Right lobe of liver (tissue), 6 donors: ENCODE data around the gene NR6A1. TPM values are rescaled to one million over a fixed set of nuclear protein-coding genes. Genes with fewer than 3 reads are reported as not detected.

ENCODE experiments used
- ATAC-seq, 4 donors: fragments of 200-7000 bp; cut with Tn5 transposase; one replicate each; pipeline ENCODE4 v1.9.1; 2020; ENCODE audit warnings: mild to moderate bottlenecking in 4 of 4, moderate library complexity in 4 of 4
- DNase-seq, 3 donors: peaks; one replicate each; pipeline ENCODE4 v3.0.0-alpha.2; 2020
- H3K27ac ChIP-seq, 3 donors: fragments of 200-600 bp; one replicate each; pipeline ENCODE4 v1.8.0; 2022
- H3K27me3 ChIP-seq, 2 donors: fragments of 200-600 bp; one replicate each; pipeline ENCODE4 v1.8.0; 2022
- H3K36me3 ChIP-seq, 4 donors: fragments of 200-600 bp; sonication (generic) in 1 of 4; one replicate each; pipeline versions ENCODE4 v1.5.1 to v1.8.0; 2017 to 2022; ENCODE audit warnings: control low read depth in 1 of 4
- H3K4me1 ChIP-seq, 4 donors: fragments of 200-600 bp; sonication (generic) in 1 of 4; one replicate each; pipeline versions ENCODE4 v1.5.1 to v1.8.0; 2017 to 2022; ENCODE audit warnings: control low read depth in 1 of 4
- H3K4me3 ChIP-seq, 3 donors: fragments of 200-600 bp; one replicate each; pipeline ENCODE4 v1.8.0; 2022
- H3K9me3 ChIP-seq, 4 donors: fragments of 200-600 bp; sonication (generic) in 1 of 4; one replicate each; pipeline versions ENCODE4 v1.5.1 to v1.8.0; 2017 to 2022; ENCODE audit warnings: control low read depth in 1 of 4
- POLR2A ChIP-seq: fragments of 450-650 bp; IDR thresholded peaks from one replicate; pipeline ENCODE4 v1.6.1; 2017; ENCODE audit warnings: antibody characterized with exemption, mild to moderate bottlenecking
- WGBS: methylation state at CpG from one replicate; pipeline ENCODE4 v1.1.6; 2018; ENCODE audit warnings: low coverage, low lambda C conversion rate; ENCODE audit not compliant: insufficient coverage; ENCODE audit errors: missing lambda C conversion rate; 5-methylcytosine and 5-hydroxymethylcytosine counted together
- intact Hi-C, 2 donors: fragments of 100-400 bp; cut with DNase I; formaldehyde crosslinking; loops; one replicate each; pipeline versions ENCODE4 v1.11.2 to v1.14.1; 2022
- total RNA-seq, 6 experiments: library from RNA; depleted of rRNA in 2 of 6; stranded (reverse); fragments of >200 nt in 2 of 6; fragmentation: NEBNext Ultra II Directional in 3 of 6; extraction: Animal tissue kit (Norgen Biotek cat#: 25700) in 3 of 6; gene quantifications; one replicate each; pipeline versions ENCODE4 v1.1.0 to v1.2.4, GENCODE V29; 2016 to 2023
- TF ChIP-seq, protein P1 (sequence below), 4 donors: fragments of 200-600 bp in 3 of 4; fragments of 450-650 bp in 1 of 4; IDR thresholded peaks; one replicate each; pipeline versions ENCODE4 v1.5.1 to v1.8.0; 2016 to 2022; ENCODE audit warnings: antibody characterized with exemption in 4 of 4, mild to moderate bottlenecking in 2 of 4
- donor health status: DM: no; HTN: yes; CAD: no.
- donor health status: DM: no; HTN: no; CAD: no.
- donor health status: DM: no; HTN: no; CAD: no.
- donor health status: DM: no; HTN: yes; CAD: no.
- donor health status: DM: no; HTN: yes; CAD: no.

NR6A1 gene
- total RNA-seq, 6 experiments from 2014 or later = 1.3 to 3.6 (median 1.9) TPM

DNA sequence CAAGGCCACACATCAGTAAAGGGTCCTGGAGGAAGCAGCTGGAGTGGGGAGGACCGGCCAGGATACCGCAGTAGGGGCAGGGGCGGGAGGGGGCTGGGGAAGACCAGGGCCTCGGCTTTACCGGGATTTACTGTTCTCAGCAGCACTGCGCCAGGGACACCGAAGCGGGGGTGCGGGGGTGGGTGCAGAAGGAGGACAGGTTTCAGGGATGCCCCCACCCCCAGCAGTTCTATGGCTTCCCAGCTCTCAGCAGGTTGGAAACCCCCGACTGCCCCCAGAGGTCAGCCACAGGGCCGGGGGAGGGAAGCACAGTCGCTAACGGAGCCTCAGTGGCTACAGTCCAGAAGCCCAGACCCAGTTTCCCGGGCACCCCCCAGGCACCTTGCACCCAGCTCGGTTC is 285.2 kb downstream of the NR6A1 start:
- Histone ChIP-seq H3K4me3 (no peak overlapping the region), H3K9me3 (no peaks in the 10 kb centered on the region), H3K4me1 (no peaks in the 10 kb centered on the region), H3K27me3 (no peaks in the 10 kb centered on the region), H3K36me3 (no peaks in the 10 kb centered on the region), H3K27ac (no peak overlapping the region)
- intact Hi-C loops = no loop called here
- no peak for ATAC-seq
- DNase-seq = no peak
- no peak for TF ChIP-seq POLR2A
- TF ChIP-seq, protein P1, sequence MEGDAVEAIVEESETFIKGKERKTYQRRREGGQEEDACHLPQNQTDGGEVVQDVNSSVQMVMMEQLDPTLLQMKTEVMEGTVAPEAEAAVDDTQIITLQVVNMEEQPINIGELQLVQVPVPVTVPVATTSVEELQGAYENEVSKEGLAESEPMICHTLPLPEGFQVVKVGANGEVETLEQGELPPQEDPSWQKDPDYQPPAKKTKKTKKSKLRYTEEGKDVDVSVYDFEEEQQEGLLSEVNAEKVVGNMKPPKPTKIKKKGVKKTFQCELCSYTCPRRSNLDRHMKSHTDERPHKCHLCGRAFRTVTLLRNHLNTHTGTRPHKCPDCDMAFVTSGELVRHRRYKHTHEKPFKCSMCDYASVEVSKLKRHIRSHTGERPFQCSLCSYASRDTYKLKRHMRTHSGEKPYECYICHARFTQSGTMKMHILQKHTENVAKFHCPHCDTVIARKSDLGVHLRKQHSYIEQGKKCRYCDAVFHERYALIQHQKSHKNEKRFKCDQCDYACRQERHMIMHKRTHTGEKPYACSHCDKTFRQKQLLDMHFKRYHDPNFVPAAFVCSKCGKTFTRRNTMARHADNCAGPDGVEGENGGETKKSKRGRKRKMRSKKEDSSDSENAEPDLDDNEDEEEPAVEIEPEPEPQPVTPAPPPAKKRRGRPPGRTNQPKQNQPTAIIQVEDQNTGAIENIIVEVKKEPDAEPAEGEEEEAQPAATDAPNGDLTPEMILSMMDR (IDR thresholded peaks at IDR 0.05) = no peak
- WGBS = 40% methylated on average over 1 of the region's 15 CpGs

DNA sequence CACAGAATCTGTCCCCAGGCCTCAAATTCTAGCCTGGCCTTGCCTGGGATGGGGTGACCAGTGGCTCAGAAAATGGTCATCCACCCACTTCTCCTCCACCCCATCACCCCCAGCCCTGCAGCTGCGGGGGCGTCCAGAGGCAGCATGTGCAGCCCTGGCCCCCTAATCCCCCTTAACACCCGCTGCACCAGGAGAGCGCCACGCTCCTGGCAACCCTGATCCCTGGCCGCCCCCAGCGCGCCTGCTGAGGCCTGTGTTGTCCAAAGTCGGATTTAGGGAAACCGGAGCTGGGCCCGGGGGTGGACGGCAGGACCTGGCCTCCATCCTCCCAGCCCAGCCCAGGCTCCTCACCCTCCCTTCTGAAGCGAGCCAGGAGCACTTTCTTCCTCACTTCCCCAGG is 285.9 kb downstream of the NR6A1 start:
- 58% methylated on average over 6 of the region's 13 CpGs for WGBS
- Histone ChIP-seq H3K27me3 (no peaks in the 10 kb centered on the region), H3K36me3 (no peaks in the 10 kb centered on the region), H3K4me1 (no peaks in the 10 kb centered on the region), H3K27ac (no peak overlapping the region), H3K4me3 (no peak overlapping the region), H3K9me3 (no peaks in the 10 kb centered on the region)
- TF ChIP-seq, protein P1 (IDR thresholded peaks at IDR 0.05) = no peak
- TF ChIP-seq POLR2A = no peak
- DNase-seq (no peak), ATAC-seq (no peak)
- intact Hi-C loops = no loop called here

DNA sequence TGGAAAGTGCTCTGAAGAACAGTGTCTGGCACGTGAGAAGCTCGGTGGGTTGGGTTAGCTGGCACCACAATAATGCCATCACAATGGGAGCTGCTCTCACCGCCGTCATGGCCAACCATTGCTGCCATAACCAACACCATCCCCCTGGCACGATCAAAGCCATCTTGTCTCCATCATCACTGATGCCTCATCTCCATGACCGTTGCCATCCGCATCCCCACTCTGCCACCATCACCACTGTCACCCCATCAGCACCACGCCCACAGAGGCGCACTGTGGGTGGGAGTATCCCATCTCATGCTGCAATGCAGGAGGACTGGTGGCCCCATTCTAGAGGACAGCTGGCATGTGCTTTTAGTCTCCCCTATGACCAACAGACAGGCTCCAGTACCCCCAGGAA is 287.6 kb downstream of the NR6A1 start:
- Histone ChIP-seq H3K4me1 (no peaks in the 10 kb centered on the region), H3K27ac (no peak overlapping the region), H3K27me3 (peaks cover 0 to 5% of the 10 kb centered on the region in 2 donors), H3K4me3 (no peak overlapping the region), H3K36me3 (no peaks in the 10 kb centered on the region), H3K9me3 (no peaks in the 10 kb centered on the region)
- intact Hi-C loops = no loop called here
- ATAC-seq = no peak
- no peak for DNase-seq
- TF ChIP-seq POLR2A = no peak
- TF ChIP-seq, protein P1 (IDR thresholded peaks at IDR 0.05) = no peak
- 90% methylated on average over 4 of the region's 9 CpGs for WGBS

DNA sequence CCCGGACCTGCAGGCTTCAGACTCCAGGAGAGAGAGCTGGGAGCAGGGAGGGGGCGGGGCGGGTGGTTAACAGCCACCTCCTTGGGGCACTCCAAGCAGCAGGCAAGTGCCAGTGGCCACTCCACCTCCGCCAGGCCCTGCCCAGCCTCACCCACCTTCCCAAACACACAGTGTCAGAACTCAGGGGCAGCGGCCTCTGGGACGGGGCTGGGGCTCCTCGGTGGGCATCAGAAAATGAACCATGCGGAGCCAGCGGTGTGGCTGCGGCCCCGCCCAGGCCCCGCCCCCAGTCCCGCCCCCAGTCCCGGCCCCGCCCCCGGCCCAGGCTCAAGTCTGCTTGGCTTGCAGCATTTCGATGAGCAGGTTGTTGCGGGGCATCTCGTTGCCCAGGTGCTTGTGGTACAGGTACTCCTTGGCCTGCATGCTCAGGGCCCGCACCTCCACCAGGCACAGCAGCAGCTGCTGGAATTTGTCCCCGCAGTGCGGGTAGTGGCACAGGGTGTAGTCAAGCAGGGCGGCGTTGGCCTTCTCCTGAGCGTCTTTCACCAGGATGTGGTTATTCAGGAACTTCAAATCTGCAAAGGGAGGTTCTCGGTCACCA is 288.6 kb downstream of the NR6A1 start:
- H3K4me1 ChIP-seq = peaks cover 0 to under 1% (median 0%) of the 10 kb centered on the region in 4 donors
- H3K4me3 ChIP-seq = no peak overlapping the region
- intact Hi-C loops = no loop called here
- 36% methylated on average over 9 of the region's 26 CpGs for WGBS
- no peaks in the 10 kb centered on the region for H3K36me3 ChIP-seq
- no peak for DNase-seq
- H3K27me3 ChIP-seq = peaks cover 0 to 6% of the 10 kb centered on the region in 2 donors
- no peak for TF ChIP-seq POLR2A
- TF ChIP-seq, protein P1 (IDR thresholded peaks at IDR 0.05) = no peak
- H3K9me3 ChIP-seq = no peaks in the 10 kb centered on the region
- ATAC-seq = no peak
- H3K27ac ChIP-seq = no peak overlapping the region

DNA sequence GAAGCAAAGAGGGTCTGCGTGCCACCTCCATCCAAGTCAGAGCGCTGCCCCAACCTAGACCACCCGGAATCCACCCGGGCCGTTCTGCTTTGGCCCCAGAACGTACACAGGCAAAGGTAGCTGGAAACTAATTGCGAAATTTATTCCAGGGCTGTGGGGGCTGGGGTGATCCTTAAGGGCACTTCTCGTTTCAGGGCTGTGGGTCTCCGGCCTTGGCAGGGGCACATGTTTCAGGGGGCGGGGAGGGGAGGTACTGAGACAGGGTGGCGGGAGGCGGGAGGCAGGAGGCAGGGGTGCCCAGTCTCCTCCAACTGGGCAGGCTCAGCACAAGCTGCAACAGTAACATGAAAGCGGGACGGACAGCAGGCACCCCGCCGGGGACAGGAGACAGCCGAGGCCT is 290.0 kb downstream of the NR6A1 start:
- ATAC-seq = peak in 1 of 4 donors; percentile 21
- H3K27ac ChIP-seq = no peak overlapping the region
- H3K27me3 ChIP-seq = peaks cover 0 to 10% of the 10 kb centered on the region in 2 donors
- no peaks in the 10 kb centered on the region for H3K9me3 ChIP-seq
- TF ChIP-seq POLR2A = no peak
- TF ChIP-seq, protein P1 (IDR thresholded peaks at IDR 0.05) = no peak
- no peak for DNase-seq
- peaks cover 0 to 3% (median 0%) of the 10 kb centered on the region in 4 donors for H3K4me1 ChIP-seq
- no peak overlapping the region for H3K4me3 ChIP-seq
- intact Hi-C loops = no loop called here
- no peaks in the 10 kb centered on the region for H3K36me3 ChIP-seq
- 25% methylated on average over 7 of the region's 17 CpGs for WGBS
